HG03159 (cell line): ENCODE data around the gene FBXO24.

ENCODE experiments used
- ATAC-seq: cut with Tn5 transposase; IDR thresholded peaks from one replicate; pipeline ENCODE4 v1.9.1; 2021; ENCODE audit warnings: mild to moderate bottlenecking, moderate library complexity; ENCODE audit not compliant: unreplicated experiment

The FBXO24 gene

GRCh38 chr7:100589341-100589947, 3.3 kb downstream of the FBXO24 start:
- no peak for ATAC-seq

GRCh38 chr7:100590077-100590737, 4.1 kb downstream of the FBXO24 start:
- ATAC-seq: no peak

- ATAC-seq: no peak
These were observed 5.5 kb downstream of the FBXO24 start for GRCh38 chr7:100591596-100591995.

GRCh38 chr7:100595188-100595587, 9.1 kb downstream of the FBXO24 start:
- ATAC-seq: no peak

GRCh38 chr7:100598425-100598824, 12.3 kb downstream of the FBXO24 start:
- ATAC-seq: no peak

- ATAC-seq: no peak
These were observed 14.0 kb downstream of the FBXO24 start for GRCh38 chr7:100599911-100600729.

GRCh38 chr7:100600730-100601038, 14.6 kb downstream of the FBXO24 start:
- no peak for ATAC-seq

- ATAC-seq: no peak
These were observed 17.0 kb downstream of the FBXO24 start for GRCh38 chr7:100602889-100603725.

GRCh38 chr7:100603726-100604027, 17.5 kb downstream of the FBXO24 start:
- ATAC-seq: no peak

- no peak for ATAC-seq
These were observed 18.2 kb downstream of the FBXO24 start for GRCh38 chr7:100604028-100604975.

GRCh38 chr7:100604976-100605911, 19.1 kb downstream of the FBXO24 start:
- no peak for ATAC-seq

- no peak for ATAC-seq
These were observed 20.2 kb downstream of the FBXO24 start for GRCh38 chr7:100606313-100606712.

- ATAC-seq: no peak
These were observed 21.0 kb downstream of the FBXO24 start for GRCh38 chr7:100607111-100607510.

- no peak for ATAC-seq
These were observed 23.8 kb downstream of the FBXO24 start for GRCh38 chr7:100609958-100610357.

GRCh38 chr7:100611983-100612729, 26.0 kb downstream of the FBXO24 start, which contains the start of gene MOSPD3:
Gene MOSPD3, plus strand, starts transcription at chr7:100612540. Its CDS starts 252 bp downstream, at chr7:100612792.
- peak; percentile 86 for ATAC-seq

- no peak for ATAC-seq
These were observed 26.7 kb downstream of the FBXO24 start for GRCh38 chr7:100612730-100613390.

- ATAC-seq: no peak
These were observed 27.5 kb downstream of the FBXO24 start for GRCh38 chr7:100613412-100614175.
